HG02981 (cell line): Measurements from ENCODE around the gene ZNF280D.
"Not testable (repeated sequence)": the region's sequence is repeated elsewhere in the genome, so short reads cannot be mapped to it uniquely, and the experiment has no call there.

Experiments used
- ATAC-seq: cut with Tn5 transposase; IDR thresholded peaks from one replicate; pipeline ENCODE4 v1.9.1; 2021; ENCODE audit warnings: mild to moderate bottlenecking, moderate library complexity; ENCODE audit not compliant: unreplicated experiment

ZNF280D gene, protein sequence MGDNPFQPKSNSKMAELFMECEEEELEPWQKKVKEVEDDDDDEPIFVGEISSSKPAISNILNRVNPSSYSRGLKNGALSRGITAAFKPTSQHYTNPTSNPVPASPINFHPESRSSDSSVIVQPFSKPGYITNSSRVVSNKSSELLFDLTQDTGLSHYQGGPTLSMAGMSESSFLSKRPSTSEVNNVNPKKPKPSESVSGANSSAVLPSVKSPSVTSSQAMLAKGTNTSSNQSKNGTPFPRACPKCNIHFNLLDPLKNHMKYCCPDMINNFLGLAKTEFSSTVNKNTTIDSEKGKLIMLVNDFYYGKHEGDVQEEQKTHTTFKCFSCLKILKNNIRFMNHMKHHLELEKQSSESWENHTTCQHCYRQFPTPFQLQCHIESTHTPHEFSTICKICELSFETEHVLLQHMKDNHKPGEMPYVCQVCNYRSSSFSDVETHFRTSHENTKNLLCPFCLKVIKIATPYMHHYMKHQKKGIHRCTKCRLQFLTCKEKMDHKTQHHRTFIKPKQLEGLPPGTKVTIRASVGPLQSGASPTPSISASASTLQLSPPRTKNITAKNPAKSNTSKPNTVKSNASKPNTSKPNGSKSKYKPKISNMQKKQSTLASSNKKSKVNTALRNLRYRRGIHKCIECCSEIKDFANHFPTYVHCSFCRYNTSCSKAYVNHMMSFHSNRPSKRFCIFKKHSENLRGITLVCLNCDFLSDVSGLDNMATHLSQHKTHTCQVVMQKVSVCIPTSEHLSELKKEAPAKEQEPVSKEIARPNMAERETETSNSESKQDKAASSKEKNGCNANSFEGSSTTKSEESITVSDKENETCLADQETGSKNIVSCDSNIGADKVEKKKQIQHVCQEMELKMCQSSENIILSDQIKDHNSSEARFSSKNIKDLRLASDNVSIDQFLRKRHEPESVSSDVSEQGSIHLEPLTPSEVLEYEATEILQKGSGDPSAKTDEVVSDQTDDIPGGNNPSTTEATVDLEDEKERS

DNA sequence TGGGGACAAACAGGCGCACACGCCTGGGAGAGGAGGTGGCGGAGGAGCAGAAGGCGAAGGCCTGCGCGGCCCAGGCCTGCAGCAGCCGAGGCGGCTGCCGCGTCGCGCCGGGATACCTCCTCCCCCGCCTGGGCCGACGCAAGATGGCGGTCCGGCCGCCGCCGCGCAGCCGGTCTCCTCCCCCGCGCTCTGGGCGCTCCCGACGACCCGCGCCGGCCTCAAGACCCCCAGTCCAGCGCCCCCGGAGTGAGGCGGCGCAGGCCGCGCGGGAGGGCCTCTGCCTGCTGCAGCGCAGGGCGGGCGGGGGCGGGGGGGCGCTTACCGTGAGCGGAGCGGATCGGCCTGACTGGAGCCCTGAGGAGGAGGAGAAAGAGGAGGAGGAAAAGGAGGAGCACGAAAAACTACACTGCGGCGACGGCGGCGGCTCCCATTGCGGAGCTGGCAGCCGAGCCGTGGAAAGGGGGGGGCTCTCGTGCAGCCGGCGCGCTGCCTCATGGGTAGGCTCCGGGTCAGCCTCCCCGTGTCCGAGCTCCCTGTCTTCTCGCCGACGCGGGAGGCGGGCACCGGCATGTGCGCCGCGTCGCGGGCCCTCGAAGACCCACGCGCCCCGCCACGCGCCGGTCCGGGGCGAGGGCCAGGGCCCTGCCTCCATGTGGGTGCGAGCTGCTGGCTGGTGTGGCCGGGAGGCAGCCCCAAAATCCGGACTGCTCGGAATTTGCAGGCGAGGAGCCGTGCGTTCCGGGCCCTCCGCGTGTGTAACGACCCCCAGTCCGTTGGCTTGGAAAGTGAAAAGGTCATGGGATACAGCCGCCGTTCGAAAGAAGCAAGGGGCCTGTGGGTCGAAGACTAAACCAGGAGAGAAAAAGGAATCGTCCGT is at the start of gene ZNF280D:
ZNF280D (minus strand) TSS at position 374 of the 877 bp plus-strand sequence. CDS start 26,400 bp downstream, outside the sequence.
- peak; percentile 80 for ATAC-seq

DNA sequence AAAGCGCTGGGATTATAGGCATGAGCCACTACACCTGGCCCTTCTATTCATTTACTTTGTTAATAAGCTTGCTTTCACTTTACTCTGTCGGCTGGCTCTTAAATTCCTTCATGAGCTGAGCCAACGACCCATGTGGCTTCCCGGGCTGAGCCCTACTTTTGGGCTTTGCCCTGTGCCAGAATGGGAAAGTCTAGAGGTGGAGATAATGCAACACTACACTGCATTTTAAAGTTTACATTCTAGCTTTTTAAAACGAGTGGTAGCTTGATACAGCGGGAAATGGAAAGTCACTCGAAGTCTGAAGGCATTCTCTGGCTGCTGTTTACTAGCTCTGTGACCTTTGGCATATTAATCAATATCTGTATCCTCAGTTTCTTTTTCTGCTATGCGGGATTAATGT is 49.0 kb upstream of the ZNF280D start:
- no peak for ATAC-seq

DNA sequence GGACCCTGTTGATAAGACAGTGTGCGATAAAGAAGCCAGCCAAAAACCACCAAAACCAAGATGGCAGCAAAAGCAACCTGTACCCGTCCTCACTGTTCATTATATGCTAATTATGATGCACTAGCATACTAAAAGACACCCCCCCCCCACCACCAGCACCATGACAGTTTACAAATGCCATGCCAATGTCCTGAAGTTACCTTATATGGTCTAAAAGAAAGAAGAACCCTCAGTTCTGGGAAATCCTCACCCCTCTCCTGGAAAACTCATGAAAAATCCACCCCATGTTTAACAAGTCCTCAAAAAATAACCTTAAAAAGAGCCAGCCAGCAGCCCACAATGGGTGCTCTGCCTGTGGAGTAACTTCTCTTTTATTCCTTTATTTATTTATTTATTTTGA is 48.4 kb upstream of the ZNF280D start:
- no peak for ATAC-seq

DNA sequence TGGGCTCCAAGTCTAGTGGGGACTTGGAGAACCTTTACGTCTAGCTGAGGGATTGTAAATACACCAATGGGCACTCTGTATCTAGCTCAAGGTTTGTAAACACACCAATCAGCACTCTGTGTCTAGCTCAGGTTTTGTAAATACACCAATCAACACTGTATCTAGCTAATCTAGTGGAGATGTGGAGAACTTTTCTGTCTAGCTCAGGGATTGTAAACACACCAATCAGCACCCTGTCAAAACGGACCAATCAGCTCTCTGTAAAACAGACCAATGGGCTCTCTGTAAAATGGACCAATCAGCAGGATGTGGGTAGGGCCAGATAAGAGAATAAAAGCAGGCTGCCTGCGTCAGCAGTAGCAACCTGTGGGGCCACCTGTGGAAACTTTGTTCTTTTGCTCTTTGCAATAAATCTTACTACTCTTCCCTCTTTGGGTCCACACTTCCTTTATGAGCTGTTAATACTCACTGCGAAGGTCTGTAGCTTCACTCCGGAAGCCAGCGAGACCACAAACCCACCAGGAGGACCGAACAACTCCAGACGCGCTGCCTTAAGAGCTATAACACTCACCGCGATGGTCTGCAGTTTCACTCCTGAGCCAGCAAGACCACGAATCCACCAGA is 46.9 kb upstream of the ZNF280D start:
- ATAC-seq, result not testable (repeated sequence)

DNA sequence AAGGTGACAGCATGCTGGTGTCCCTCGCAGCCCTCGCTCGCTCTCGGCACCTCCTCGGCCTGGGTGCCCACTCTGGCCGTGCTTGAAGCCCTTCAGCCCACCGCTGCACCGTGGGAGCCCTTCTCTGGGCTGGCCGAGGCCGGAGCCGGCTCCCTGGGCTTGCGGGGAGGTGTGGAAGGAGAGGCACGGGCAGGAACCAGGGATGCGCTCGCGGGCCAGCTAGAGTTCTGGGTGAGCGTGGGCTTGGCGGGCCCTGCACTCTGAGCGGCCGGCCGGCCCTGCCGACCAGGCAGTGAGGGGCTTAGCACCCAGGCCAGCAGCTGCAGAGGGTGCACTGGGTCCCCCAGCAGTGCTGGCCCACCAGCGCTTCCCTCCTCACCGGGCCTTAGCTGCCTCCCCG is 46.1 kb upstream of the ZNF280D start:
- ATAC-seq, result not testable (repeated sequence)

DNA sequence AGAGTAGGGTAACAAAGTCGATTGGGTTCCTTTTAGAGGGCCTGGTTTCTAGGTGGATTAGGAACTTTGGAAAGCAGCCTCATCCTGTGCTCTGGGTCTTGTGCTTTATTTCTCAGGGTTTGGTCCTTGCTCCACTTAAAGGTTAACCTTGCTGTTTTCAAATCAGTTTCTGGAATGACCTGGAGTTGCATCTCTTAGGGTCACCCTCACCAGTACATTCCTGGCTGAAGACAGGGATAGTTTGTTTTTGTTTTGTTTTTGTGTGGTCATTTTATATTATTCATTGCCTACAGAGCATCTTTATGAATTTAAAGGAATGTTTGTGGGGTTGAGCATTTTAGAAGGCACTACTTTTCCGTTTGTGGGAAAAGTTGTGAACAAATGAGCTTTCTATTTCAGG is 45.5 kb upstream of the ZNF280D start:
- no peak for ATAC-seq

DNA sequence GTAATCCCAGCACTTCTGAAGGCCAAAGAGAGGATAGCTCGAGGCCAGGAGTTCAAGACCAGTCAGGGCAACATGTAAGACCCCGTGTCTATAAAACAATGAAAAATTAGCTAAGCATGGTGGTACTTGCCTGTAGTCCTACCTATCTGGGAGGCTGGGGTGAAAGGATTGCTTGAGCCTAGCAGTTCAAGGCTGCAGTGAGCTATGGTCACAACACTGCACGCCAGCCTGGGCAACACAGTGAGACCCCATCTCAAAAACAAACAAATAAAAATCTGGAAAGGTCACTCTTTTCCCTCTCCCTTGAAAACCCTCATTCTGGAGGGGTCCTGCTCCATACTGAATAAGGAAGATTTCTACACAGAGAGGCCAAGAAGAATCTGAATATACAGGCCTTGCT is 43.5 kb upstream of the ZNF280D start:
- ATAC-seq, result no peak

DNA sequence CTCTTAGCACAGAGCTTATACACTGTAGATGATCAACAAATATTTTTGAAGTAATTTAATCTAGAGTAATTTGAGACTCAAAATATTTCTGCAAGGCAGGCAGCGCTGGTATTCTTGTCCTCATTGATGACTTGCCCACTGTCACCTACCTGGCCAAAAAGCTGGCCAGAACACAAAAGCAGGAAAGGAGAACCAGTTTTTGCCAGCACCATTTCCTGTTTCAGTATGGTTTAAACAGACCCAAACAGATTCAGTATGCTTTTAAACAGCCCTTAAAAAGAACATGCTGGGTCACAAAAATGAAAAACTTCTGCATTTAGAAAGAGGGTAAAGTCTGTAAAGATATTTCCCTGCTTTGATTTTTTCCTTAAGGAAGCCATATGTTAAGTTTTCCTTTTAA is 42.3 kb upstream of the ZNF280D start:
- no peak for ATAC-seq

DNA sequence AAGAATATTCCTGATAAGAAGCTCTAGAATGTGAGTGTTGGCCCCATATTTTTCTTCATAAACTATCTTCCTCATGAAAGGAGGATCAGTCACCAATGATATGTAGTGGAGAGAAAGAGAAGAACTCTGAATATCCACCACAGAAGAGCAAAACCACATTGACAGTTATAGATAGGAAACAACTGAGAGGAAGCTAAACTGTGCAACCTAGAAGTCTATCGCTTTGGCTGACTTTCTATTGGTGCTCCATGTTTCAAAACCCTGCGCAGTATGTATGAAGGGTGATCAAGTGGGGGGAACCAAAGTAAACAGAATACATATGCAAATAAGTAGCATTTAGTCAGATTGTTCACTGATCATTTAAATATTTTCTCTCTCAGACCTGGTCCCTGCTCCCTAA is 41.0 kb upstream of the ZNF280D start:
- no peak for ATAC-seq

DNA sequence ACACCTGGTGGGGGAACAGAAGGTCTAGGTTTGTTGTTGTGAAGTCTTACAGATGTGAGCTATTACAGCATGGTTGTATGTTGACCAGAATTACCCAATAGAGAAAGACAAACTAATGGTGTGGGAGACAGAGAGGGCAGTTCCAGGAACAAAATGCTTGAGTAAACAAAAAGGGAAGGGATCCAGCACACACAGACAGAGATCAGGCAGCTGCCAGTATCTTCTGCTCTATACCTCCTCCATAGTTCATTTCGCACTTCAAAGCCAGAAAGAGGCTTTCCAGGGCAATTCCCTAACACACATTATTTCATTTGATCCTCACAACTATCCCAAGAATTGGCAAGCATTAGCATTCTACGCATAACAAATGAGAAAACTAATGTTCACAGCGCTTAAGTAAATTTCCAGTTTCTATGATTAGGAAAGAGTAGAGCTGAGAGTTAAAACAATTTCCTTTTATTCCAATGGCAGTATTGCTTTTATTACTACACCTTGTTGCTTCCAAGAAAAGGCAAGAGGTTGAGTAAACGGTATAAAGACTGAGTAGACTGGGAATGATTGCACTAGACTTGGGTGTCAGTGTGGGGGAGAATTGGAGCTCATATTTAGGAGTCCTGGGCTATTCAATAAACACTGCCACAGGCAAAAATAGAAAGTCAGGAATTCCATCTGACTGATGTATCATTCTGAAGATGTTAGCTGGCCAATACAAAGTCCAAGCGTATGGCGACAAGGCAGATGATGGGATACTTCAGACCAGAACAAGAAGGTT is 39.7 kb upstream of the ZNF280D start:
- no peak for ATAC-seq

DNA sequence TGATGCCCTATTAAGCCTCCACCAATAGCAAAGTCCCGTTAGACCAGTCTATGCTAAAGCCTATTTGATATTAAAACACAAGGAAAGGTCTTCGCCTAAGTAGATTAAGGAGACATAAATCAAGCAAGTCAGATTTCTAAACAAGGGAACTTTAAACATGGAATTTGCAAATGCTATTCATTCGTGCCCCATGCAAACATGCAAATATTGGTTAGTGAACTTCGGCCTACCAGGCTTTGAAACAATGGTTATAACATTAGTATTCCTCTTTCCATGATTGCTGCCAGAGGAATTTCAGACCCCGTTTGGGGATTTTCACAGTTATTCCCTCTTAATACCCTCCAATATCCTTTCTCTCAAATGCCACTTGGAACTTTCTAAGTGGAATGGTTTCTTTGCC is 36.9 kb upstream of the ZNF280D start:
- ATAC-seq, result no peak

DNA sequence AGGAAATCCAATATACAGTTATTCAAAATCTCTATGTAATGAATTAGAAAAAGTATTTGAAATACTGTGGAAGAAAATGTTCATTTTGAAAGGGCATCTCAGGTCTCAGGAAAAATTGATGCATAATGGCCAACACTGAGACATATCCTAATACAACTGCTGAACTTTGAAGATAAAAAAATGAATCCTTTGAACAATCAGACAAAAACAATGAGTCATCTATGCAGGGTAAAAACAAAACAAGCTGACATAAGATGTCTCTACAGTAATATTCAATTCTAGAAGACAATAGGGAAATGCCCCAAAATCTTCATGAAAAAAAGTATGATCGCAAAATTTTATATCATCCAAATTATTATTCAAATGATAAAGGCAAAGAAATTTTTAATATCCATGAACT is 34.0 kb upstream of the ZNF280D start:
- no peak for ATAC-seq

DNA sequence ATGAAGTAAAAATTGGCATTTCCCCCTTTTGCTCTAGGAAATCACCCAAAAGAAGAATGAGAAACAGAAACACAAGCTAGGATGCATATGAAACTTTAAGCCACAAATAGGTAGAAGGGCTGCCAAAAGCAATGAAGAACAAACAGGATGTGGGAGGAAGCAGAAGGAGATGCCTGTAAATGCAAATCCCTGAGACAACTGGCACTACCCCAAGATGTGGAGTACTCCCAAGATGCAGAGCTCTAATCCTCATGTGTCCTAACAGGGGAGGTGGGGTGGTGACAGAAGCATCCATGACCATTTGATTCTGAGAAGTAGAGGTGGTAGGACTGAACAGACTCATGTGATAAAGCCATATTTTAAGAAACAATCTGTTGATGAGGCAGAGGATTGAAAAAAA is 31.9 kb upstream of the ZNF280D start:
- ATAC-seq, result no peak

DNA sequence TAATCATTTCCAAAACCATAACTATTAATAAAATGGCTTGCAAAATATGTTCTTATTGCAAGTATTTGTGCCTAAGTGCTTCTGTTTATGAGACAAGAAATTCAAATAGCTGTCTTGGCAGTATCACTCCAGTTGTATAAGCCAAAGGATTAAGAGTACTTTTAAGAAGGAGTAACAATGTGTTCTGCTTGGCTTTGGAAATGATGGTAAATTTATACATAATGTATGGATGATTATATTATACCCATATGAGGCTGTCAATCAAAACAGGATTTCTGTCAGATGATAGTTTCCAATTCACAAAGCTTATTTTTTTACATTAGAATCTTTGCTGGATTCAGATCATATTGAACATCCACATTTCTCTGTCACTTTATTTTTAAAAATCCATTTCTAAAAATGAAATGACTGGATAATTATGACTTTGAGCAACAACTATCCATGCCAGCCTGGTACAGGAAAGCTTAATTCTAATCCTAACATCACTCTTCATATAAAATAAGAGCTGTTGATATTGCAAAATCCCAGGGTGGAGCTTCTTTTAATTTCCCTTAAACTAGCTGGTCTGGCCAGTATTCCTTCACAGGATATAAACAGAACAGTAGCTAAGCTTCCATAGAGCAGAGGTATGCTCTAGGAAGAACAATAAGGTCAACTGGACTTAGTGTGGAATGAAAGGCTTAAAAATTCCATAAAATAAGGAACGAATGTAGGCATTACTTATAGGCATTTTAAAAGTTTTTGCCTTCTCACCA is 30.0 kb upstream of the ZNF280D start:
- ATAC-seq, result no peak

DNA sequence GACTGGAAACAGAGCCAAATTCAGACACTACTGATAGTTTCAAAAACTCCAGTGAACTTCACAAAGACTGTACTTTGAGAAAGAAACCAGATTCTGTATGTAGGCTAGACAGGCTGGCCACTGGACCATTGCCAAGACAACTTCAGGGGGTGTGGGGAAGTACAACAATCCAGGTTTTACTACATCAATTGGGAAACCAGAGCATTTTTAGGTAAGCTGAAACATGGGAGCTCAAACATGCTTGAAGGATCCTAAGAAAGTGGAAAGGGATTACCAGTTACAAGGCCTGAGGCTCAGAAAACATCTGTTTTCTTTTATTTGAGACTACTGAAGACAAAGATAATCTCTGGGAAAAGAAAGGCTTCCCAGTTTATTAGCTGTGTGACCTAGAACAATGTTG is 26.9 kb upstream of the ZNF280D start:
- no peak for ATAC-seq

DNA sequence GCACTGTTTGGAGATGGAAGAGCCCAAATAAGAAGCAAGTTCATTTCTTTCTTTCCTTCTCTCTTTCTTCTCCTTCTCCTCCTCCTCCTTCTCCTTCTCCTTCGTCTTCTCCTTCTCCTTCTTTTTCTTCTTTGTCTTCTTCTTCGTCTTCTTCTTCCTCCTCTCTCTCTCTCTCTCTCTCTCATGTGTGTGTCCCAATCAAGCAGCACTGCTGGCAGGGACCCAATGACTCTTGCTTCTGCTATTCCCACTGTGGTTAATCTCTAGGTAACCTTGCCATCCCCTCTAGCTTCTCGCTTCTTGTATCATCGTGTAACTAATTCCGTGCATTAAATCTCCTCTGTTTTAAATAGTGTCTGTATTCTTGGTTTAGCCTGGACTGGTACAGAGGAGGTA is 26.1 kb upstream of the ZNF280D start:
- ATAC-seq, result no peak

DNA sequence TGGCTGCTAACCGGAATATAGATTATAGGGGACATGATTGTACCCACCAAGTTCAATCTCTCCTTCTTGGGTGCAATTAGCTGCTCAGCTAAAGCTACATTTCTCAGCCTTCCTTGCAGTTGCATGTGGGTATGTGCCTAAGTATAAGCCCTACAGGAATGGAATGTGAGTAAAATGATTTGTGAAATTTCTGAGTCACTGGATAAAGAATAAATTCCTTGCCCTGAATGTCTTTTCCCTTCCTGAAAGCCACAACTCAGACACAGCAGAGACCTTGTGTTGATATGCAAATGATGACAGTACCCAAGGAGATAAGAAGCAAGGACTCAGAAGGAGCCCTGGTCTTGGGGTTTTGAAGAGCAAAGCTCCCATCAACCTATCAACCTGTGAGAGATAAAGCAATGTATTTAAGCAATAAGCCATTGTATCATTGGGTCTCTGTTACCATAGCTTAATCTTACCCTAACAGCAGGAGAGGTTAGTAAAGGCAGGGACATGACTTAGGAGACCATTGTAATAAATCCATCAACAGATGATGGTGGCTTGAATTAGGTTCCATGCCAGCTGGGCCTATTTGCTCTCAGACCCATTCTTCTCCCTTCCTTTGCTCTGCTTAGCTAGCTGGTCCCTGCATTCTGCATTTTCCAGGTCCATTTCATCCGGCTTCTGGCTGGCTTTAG is 25.6 kb upstream of the ZNF280D start:
- no peak for ATAC-seq

DNA sequence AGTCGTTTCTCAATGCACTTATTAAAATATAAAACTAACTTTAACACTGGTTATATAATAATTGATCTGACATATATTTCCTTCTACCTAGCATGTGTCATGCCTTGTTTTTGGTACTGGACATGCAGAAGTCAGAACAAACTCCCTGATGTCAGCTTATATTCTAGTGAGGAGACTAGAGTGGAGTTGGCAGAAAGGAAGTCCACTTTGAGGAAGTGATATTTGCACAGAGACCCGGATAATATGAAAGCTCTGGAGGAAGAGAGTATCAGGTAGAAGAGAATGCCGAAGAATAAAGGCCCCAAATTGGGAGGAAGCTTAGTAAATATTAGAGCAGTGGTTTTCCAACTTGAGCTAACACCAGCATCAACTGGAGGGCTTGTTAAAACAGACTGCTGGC is 24.6 kb upstream of the ZNF280D start:
- no peak for ATAC-seq
